Tongue (tissue), 2 donors: ENCODE measurements around the gene BAAT. TPM values are rescaled to one million over a fixed set of nuclear protein-coding genes. Genes with fewer than 3 reads are reported as not detected.

Experiments
- DNase-seq: peaks from one replicate; pipeline ENCODE4 v3.0.0-alpha.2; 2015
- total RNA-seq: library from RNA; depleted of rRNA; stranded (reverse); fragments of >200 nt; gene quantifications from one replicate; pipeline ENCODE4 v1.2.3, GENCODE V29; 2014

The BAAT gene
- total RNA-seq, 1 donor from 2014 or later = 0.41 TPM

- DNase-seq = peak; percentile 100
Measured at GRCh38 chr9:101398068-101398929, 13.5 kb upstream of the BAAT start, which contains the start of the genes MRPL50 and ZNF189. MRPL50 (minus strand) TSS chr9:101398618; CDS start chr9:101398592, 26 bp downstream. ZNF189 (plus strand) TSS chr9:101398851; CDS start chr9:101399157, 306 bp downstream.

- DNase-seq = no peak
Measured at GRCh38 chr9:101397746-101398067, 12.9 kb upstream of the BAAT start.

DNA sequence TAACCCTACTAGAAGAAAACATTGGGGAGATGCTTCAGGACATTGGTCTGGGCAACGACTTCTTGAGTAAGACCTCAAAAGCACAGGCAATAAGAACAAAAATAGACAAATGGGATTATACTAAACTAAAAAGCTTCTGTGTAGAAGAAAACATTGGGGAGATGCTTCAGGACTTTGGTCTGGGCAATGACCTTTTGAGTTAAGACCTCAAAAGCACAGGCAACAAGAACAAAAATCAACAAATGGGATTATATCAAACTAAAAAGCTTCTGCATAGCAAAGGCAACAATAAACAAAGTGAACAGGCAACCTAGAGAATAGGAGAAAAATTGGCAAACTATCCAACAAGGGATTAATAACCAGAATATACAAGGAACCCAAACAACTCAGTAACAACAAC is 9.9 kb upstream of the BAAT start:
- no peak for DNase-seq

DNA sequence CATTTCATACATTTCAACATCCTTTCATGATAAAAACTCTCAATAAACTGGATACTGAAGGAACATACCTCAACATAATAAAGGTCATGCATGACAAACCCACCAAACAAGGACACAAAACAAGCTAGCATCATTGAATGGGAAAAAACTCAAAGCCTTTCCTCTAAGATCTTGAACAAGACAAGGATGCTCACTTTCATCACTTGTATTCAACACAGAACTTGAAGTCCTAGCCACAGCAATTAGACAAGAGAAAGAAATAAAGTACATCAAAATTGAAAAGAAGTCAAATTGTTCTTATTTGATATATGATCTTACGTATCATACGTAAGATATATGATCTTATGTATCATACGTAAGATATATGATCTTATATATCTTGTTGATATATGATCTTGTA is 8.3 kb upstream of the BAAT start:
- DNase-seq = no peak

DNA sequence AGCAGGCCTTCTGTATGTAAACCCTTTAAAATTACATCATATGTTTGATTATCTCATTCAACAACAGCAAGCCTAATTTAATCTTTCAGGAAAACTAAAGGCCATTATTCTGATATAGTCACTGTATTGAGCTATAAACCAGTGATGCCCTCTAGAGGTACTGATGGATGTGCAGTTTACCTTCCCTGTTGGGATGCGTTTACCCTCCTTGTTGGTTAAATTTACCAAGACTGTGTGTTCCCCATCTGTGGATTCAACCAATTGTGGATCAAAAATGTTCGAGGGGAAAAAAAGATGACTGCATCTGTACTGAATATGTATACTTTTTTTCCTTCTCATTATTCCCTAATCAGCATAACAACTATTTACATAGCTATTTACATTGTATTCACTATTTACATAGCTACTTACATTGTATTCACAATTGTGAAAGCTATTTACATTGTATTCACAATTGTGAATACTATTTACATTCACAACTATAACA is 3.7 kb upstream of the BAAT start:
- DNase-seq = no peak

- peak; percentile 50 for DNase-seq
Measured at GRCh38 chr9:101387871-101388506, 3.2 kb upstream of the BAAT start.

- DNase-seq = no peak
Measured at GRCh38 chr9:101383361-101383760, 1.4 kb downstream of the BAAT start.

- no peak for DNase-seq
Measured at GRCh38 chr9:101381833-101382342, 2.9 kb downstream of the BAAT start.

GRCh38 chr9:101381118-101381517 is 3.7 kb downstream of the BAAT start:
- no peak for DNase-seq

DNA sequence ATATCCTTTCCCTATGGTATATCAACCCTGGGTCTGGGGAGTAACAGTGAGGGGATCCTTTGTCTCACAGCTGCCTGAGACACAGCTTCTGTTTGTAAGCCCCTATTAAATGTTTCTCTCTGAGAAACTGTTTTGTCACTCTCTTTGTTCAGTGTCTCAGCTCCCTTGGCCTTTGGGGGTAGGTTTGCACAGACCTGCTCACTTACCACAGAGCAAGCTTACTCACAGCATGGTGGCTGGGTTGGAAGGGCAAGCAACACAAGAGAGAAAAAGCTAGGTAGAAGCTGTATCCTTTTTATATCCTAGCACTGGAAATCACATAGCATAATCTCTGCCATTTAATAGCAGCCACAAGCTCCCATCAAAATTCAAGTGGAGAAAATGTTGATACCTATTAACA is 4.5 kb downstream of the BAAT start:
- no peak for DNase-seq

- DNase-seq = no peak
Measured at GRCh38 chr9:101376111-101376848, 8.5 kb downstream of the BAAT start.

GRCh38 chr9:101375546-101375945 is 9.3 kb downstream of the BAAT start:
- no peak for DNase-seq

GRCh38 chr9:101372327-101373118 is 12.3 kb downstream of the BAAT start:
- DNase-seq = peak; percentile 12

GRCh38 chr9:101371813-101372212 is 13.0 kb downstream of the BAAT start:
- no peak for DNase-seq

DNA sequence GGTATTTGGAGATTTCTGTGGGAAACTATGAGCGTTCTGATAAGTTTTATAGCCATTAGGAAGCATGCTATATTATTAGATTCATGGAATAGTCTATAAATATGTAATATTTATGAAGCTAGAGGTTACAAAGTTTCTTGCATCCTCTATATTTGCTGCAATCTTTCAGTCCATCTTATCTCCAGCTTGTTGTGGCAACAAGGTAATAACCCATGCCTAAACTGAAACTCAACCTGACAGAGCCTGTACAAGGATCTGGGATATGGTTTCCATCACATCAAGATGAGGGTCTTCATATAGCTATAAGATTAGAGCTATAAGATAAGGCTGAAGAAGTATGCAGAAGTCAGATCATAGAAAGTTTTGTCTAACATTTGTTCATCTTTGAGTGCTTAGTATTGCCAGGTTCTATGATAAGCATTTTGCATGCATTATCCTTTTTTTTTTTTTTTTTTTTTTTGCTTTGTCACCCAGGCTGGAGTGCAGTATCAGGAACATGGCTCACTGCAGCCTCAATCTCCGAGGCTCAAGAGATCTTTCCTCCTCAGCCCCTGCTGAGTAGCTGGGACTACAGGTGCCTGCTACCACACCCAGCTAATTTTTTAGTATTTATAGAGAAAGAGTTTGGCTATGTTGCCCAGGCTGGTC is 14.8 kb downstream of the BAAT start:
- DNase-seq = no peak

DNA sequence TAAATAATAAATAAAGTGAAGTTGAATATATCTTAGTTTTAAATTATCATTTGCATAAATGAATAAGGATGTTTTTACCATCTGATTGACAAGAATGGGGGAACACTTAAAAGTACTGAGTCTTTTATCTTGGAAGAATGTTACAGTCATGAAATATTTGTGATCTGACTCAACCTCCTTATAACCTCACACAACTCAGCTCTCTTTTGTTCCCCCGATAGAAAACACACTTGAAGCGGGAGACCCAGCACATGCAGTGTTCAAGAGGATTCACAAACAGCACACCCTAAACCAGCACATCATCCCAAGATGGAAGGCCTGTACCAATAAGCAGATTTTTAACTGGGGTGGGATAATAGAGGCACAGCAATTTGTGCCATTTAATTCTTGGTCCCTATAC is 15.5 kb downstream of the BAAT start:
- no peak for DNase-seq

DNA sequence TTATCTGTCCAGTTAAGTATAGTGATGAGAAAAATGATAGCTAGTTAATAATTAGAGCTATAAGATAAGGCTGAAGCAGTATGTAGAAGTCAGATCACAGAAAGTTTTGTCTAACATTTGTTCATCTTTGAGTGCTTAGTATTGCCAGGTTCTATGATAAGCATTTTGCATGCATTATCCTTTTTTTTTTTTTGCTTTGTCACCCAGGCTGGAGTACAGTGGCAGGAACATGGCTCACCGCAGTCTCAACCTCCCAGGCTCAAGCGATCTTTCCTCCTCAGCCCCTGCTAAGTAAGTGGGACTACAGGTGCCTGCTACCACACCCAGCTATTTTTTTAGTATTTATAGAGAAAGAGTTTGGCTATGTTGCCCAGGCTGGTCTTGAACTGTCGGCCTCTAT is 17.5 kb downstream of the BAAT start:
- no peak for DNase-seq

GRCh38 chr9:101366038-101366756 is 18.6 kb downstream of the BAAT start:
- no peak for DNase-seq

- DNase-seq = no peak
Measured at GRCh38 chr9:101365181-101365580, 19.6 kb downstream of the BAAT start.

GRCh38 chr9:101362450-101362849 is 22.4 kb downstream of the BAAT start:
- DNase-seq = no peak

GRCh38 chr9:101360647-101361046 is 24.2 kb downstream of the BAAT start:
- DNase-seq = no peak
